DOHH2 (cell line): Measurements from ENCODE around the gene MRPS21.
"Not testable (repeated sequence)": the region's sequence is repeated elsewhere in the genome, so short reads cannot be mapped to it uniquely, and the experiment has no call there.

ENCODE experiments used
- H3F3A ChIP-seq: fragments of 200-600 bp; sonication (generic), shearing (Covaris generic); 2 replicates; pipeline ENCODE4 v1.6.0; 2016; ENCODE audit warnings: antibody characterized with exemption, mild to moderate bottlenecking; ENCODE audit not compliant: control insufficient read depth, insufficient read depth
- H3K27ac ChIP-seq: fragments of 200-600 bp; sonication (generic); 2 replicates; pipeline ENCODE4 v1.5.1; 2014; ENCODE audit warnings: low read depth, mild to moderate bottlenecking, low read length, moderate library complexity
- H3K27me3 ChIP-seq: fragments of 200-600 bp; sonication (generic); 2 replicates; pipeline ENCODE4 v1.6.1; 2014; ENCODE audit warnings: mild to moderate bottlenecking, low read length, mixed read lengths; ENCODE audit not compliant: control insufficient read depth
- H3K36me3 ChIP-seq: fragments of 200-600 bp; sonication (generic); 2 replicates; pipeline ENCODE4 v1.6.1; 2014; ENCODE audit warnings: mild to moderate bottlenecking, low read length, moderate library complexity, mixed read lengths; ENCODE audit not compliant: control insufficient read depth
- H3K4me1 ChIP-seq: fragments of 200-600 bp; sonication (generic); 2 replicates; pipeline ENCODE4 v1.6.1; 2014; ENCODE audit warnings: mild to moderate bottlenecking, low read length, mixed read lengths; ENCODE audit not compliant: control insufficient read depth
- H3K4me2 ChIP-seq: fragments of 200-600 bp; sonication (generic); 2 replicates; pipeline ENCODE4 v1.6.0; 2014; ENCODE audit warnings: mild to moderate bottlenecking, low read length, moderate library complexity
- H3K4me3 ChIP-seq: fragments of 200-600 bp; sonication (generic); 2 replicates; pipeline ENCODE4 v1.5.1; 2014; ENCODE audit warnings: mild to moderate bottlenecking, low read length, mixed read lengths
- H3K79me2 ChIP-seq: fragments of 200-600 bp; sonication (generic); 2 replicates; pipeline ENCODE4 v1.6.1; 2014; ENCODE audit warnings: mild to moderate bottlenecking, low read length, mixed read lengths; ENCODE audit not compliant: control insufficient read depth
- H3K9me2 ChIP-seq: fragments of 200-600 bp; sonication (generic); replicated peaks from 2 replicates; pipeline ENCODE4 v1.6.1; 2014; ENCODE audit warnings: mild to moderate bottlenecking, low read length, mixed read lengths; ENCODE audit not compliant: control insufficient read depth
- H3K9me3 ChIP-seq: fragments of 200-600 bp; sonication (generic); 2 replicates; pipeline ENCODE4 v1.6.1; 2014; ENCODE audit warnings: antibody characterized with exemption, low read length, mixed read lengths; ENCODE audit not compliant: control insufficient read depth, insufficient read depth
- H4K20me1 ChIP-seq: fragments of 200-600 bp; sonication (generic); 2 replicates; pipeline ENCODE4 v1.6.0; 2014; ENCODE audit warnings: low read depth, mild to moderate bottlenecking, antibody characterized with exemption, low read length, moderate library complexity; ENCODE audit not compliant: control insufficient read depth, insufficient read depth
- EZH2phosphoT487 ChIP-seq: fragments of 200-600 bp; sonication (generic); IDR thresholded peaks from 2 replicates; pipeline ENCODE4 v1.6.1; 2017; ENCODE audit warnings: borderline replicate concordance, mild to moderate bottlenecking, antibody characterized with exemption, low read length, moderate library complexity, mixed read lengths
- TF ChIP-seq, protein P1 (sequence below): fragments of 200-600 bp; sonication (generic); IDR thresholded peaks from one replicate; pipeline ENCODE4 v1.5.1; 2014; ENCODE audit warnings: antibody characterized with exemption, mild to moderate bottlenecking, low read depth, low read length; ENCODE audit not compliant: poor library complexity, severe bottlenecking

The MRPS21 gene

GRCh38 chr1:150309758-150310508 lies 16.3 kb downstream of the MRPS21 start:
- 0 out of 2 replicates have a peak, but pooled peaks cover 3% of the 10 kb centered on the region for H3K79me2 ChIP-seq
- TF ChIP-seq EZH2phosphoT487, result no peak
- TF ChIP-seq, protein P1, sequence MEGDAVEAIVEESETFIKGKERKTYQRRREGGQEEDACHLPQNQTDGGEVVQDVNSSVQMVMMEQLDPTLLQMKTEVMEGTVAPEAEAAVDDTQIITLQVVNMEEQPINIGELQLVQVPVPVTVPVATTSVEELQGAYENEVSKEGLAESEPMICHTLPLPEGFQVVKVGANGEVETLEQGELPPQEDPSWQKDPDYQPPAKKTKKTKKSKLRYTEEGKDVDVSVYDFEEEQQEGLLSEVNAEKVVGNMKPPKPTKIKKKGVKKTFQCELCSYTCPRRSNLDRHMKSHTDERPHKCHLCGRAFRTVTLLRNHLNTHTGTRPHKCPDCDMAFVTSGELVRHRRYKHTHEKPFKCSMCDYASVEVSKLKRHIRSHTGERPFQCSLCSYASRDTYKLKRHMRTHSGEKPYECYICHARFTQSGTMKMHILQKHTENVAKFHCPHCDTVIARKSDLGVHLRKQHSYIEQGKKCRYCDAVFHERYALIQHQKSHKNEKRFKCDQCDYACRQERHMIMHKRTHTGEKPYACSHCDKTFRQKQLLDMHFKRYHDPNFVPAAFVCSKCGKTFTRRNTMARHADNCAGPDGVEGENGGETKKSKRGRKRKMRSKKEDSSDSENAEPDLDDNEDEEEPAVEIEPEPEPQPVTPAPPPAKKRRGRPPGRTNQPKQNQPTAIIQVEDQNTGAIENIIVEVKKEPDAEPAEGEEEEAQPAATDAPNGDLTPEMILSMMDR, result no peak

DNA sequence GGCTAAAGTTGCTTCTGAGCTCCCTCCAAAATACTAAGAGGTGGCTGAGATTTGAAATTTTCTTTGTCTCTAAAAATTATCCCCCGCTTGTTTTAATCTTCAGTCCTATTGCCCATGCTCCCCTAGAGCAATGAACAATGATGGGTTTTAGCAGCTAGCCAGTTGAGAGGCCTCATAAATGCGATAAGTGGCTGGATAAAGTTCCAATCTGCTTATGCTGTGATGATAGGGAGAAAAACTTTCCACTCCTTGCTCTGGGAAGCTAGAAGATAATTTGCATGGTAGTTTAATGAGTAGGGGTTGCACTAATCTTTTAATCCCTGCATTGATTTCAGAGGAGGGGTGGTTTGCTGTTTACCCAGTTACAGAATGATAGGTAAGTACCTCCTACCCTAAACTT lies 18.1 kb downstream of the MRPS21 start:
- Histone ChIP-seq H3K79me2 (no peaks in the 10 kb centered on the region), H3K4me2 (peak overlapping the region; percentile 16; the same call in 1 of the 2 replicates), H3K4me3 (no peak overlapping the region), H3K27ac (no peak overlapping the region), H3K9me3 (no peaks in the 10 kb centered on the region), H3K9me2 (no peaks in the 10 kb centered on the region), H3F3A (peaks cover 21% of the 10 kb centered on the region), H3K36me3 (peaks cover 17% of the 10 kb centered on the region), H4K20me1 (no peaks in the 10 kb centered on the region), H3K4me1 (peaks cover 20% of the 10 kb centered on the region), H3K27me3 (no peaks in the 10 kb centered on the region)
- TF ChIP-seq, protein P1, result no peak
- no peak for TF ChIP-seq EZH2phosphoT487

More at GRCh38 chr1:150309758-150310508, 16.3 kb downstream of the MRPS21 start:
- no peaks in the 10 kb centered on the region for H4K20me1 ChIP-seq
- no peak overlapping the region for H3K27ac ChIP-seq
- no peaks in the 10 kb centered on the region for H3K9me2 ChIP-seq
- peaks cover 14% of the 10 kb centered on the region for H3K4me1 ChIP-seq
- H3F3A ChIP-seq, result peaks cover 20% of the 10 kb centered on the region
- H3K27me3 ChIP-seq, result no peaks in the 10 kb centered on the region
- no peaks in the 10 kb centered on the region for H3K9me3 ChIP-seq
- H3K4me3 ChIP-seq, result no peak overlapping the region
- H3K4me2 ChIP-seq, result no peak overlapping the region
- H3K36me3 ChIP-seq, result peaks cover 28% of the 10 kb centered on the region

GRCh38 chr1:150314691-150315090 lies 21.0 kb downstream of the MRPS21 start:
- Histone ChIP-seq H3K4me1 (peaks cover 20% of the 10 kb centered on the region), H3F3A (peaks cover 12% of the 10 kb centered on the region)
- not testable (repeated sequence) for H3K36me3 ChIP-seq, H3K9me3 ChIP-seq, H4K20me1 ChIP-seq, H3K4me3 ChIP-seq, H3K27me3 ChIP-seq, H3K27ac ChIP-seq, H3K79me2 ChIP-seq, H3K4me2 ChIP-seq, H3K9me2 ChIP-seq

DNA sequence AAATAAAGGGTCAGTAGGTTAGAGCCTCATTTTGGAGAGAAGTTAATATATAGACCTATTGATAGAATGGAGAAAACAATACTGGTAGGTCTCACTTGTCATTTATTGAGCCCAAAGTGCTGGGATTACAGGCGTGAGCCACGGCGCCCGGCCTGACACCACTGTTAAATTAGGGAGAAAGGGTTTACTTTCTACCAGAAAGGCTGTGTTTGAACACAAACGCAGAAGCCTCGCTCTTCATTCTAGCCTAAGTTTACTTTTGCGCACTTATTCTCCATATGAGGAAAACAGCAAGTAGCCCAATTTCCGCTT lies 27.0 kb downstream of the MRPS21 start:
- Histone ChIP-seq H3K4me1 (peaks cover 14% of the 10 kb centered on the region), H3K4me3 (peak overlapping the region; percentile 99), H3F3A (no peaks in the 10 kb centered on the region), H3K4me2 (peak overlapping the region; percentile 69), H3K79me2 (peaks cover 43% of the 10 kb centered on the region), H3K27ac (peak overlapping the region; percentile 71), H3K9me3 (no peaks in the 10 kb centered on the region), H4K20me1 (0 out of 2 replicates have a peak, but pooled peaks cover 4% of the 10 kb centered on the region), H3K9me2 (no peaks in the 10 kb centered on the region), H3K36me3 (peaks cover 35% of the 10 kb centered on the region), H3K27me3 (no peaks in the 10 kb centered on the region)
- TF ChIP-seq, protein P1, result no peak
- TF ChIP-seq EZH2phosphoT487, result no peak
